Endothelial cell (in vitro differentiated cells): ENCODE measurements around the gene KRT37. TPM values are rescaled to one million over a fixed set of nuclear protein-coding genes. Genes with fewer than 3 reads are reported as not detected.

ENCODE experiments used
- DNase-seq: peaks from one replicate; pipeline ENCODE4 v3.0.0; 2021; ENCODE audit warnings: low spot score
- H3K27ac Mint-ChIP-seq: one replicate; pipeline ENCODE4 v1.8.0; 2021; ENCODE audit warnings: mixed read lengths, inconsistent platforms; ENCODE audit not compliant: unreplicated experiment
- H3K27me3 Mint-ChIP-seq: one replicate; pipeline ENCODE4 v1.8.0; 2021; ENCODE audit warnings: mild to moderate bottlenecking, moderate library complexity, mixed read lengths, inconsistent platforms; ENCODE audit not compliant: unreplicated experiment
- H3K36me3 Mint-ChIP-seq: one replicate; pipeline ENCODE4 v1.8.0; 2021; ENCODE audit warnings: mild to moderate bottlenecking, low read depth, mixed read lengths, inconsistent platforms; ENCODE audit not compliant: unreplicated experiment
- H3K4me1 Mint-ChIP-seq: one replicate; pipeline ENCODE4 v1.8.0; 2021; ENCODE audit warnings: mild to moderate bottlenecking, mixed read lengths, inconsistent platforms; ENCODE audit not compliant: unreplicated experiment
- H3K4me3 Mint-ChIP-seq: one replicate; pipeline ENCODE4 v1.8.0; 2021; ENCODE audit warnings: mild to moderate bottlenecking, mixed read lengths, inconsistent platforms; ENCODE audit not compliant: unreplicated experiment
- H3K9me3 Mint-ChIP-seq: one replicate; pipeline ENCODE4 v1.8.0; 2021; ENCODE audit warnings: mixed read lengths, inconsistent platforms; ENCODE audit not compliant: unreplicated experiment
- CTCF ChIP-seq: fragments of 200-600 bp; sonication (generic); IDR thresholded peaks from one replicate; pipeline ENCODE4 v1.5.0; 2021; ENCODE audit warnings: antibody characterized with exemption; ENCODE audit not compliant: unreplicated experiment
- total RNA-seq: library from RNA; stranded (reverse); fragmentation: NEBNext Ultra II Directional; extraction: Animal tissue kit (Norgen Biotek cat#: 25700); gene quantifications from one replicate; pipeline ENCODE4 v1.2.1, GENCODE V29; 2021; ENCODE audit not compliant: unreplicated experiment

Gene KRT37
- total RNA-seq, 1 donor from 2014 or later: not detected

DNA sequence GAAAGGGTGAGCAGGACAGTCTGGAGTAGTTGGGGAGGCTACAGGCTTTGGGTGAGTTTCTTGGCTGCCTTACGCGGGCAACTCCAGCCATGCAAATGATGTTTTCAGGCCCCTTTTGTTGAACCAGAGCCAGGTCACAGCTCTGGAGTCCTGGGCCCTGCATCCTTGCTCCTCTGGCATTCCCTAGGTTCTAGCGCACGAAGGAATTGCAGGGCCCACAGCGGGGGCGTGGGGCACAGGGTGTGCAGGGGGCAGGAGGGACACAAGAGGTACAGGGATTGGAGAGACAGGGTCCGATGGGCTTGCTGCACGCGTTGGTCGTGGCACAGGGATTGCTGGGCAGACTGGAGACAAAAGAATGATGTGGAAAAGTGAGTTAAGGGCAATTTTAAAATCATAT is 30.6 kb downstream of the KRT37 start:
- H3K36me3 Mint-ChIP-seq: no peaks in the 10 kb centered on the region

GRCh38 chr17:41393294-41393693 is 31.1 kb downstream of the KRT37 start:
- no peak overlapping the region for H3K27ac Mint-ChIP-seq
- no peaks in the 10 kb centered on the region for H3K9me3 Mint-ChIP-seq
- peaks cover 2% of the 10 kb centered on the region for H3K27me3 Mint-ChIP-seq
- no peak for DNase-seq
- no peak overlapping the region for H3K4me3 Mint-ChIP-seq
- no peaks in the 10 kb centered on the region for H3K4me1 Mint-ChIP-seq
- no peak for TF ChIP-seq CTCF
- H3K36me3 Mint-ChIP-seq: no peaks in the 10 kb centered on the region

More for the DNA sequence above, 30.6 kb downstream of the KRT37 start:
- no peak for DNase-seq
- H3K27ac Mint-ChIP-seq: no peak overlapping the region
- no peaks in the 10 kb centered on the region for H3K9me3 Mint-ChIP-seq
- H3K27me3 Mint-ChIP-seq: peaks cover 2% of the 10 kb centered on the region
- no peaks in the 10 kb centered on the region for H3K4me1 Mint-ChIP-seq
- TF ChIP-seq CTCF: no peak
- H3K4me3 Mint-ChIP-seq: no peak overlapping the region

GRCh38 chr17:41392278-41392677 is 32.1 kb downstream of the KRT37 start:
- no peak for TF ChIP-seq CTCF
- H3K27ac Mint-ChIP-seq: no peak overlapping the region
- H3K36me3 Mint-ChIP-seq: no peaks in the 10 kb centered on the region
- H3K4me1 Mint-ChIP-seq: no peaks in the 10 kb centered on the region
- DNase-seq: no peak
- no peak overlapping the region for H3K4me3 Mint-ChIP-seq
- H3K9me3 Mint-ChIP-seq: no peaks in the 10 kb centered on the region
- peaks cover 2% of the 10 kb centered on the region for H3K27me3 Mint-ChIP-seq

- no peaks in the 10 kb centered on the region for H3K4me1 Mint-ChIP-seq
- peaks cover 2% of the 10 kb centered on the region for H3K27me3 Mint-ChIP-seq
- H3K9me3 Mint-ChIP-seq: no peaks in the 10 kb centered on the region
- H3K4me3 Mint-ChIP-seq: no peak overlapping the region
- H3K27ac Mint-ChIP-seq: no peak overlapping the region
- no peak for TF ChIP-seq CTCF
- no peaks in the 10 kb centered on the region for H3K36me3 Mint-ChIP-seq
- DNase-seq: no peak
Observed at GRCh38 chr17:41391535-41391934, 32.9 kb downstream of the KRT37 start.

- H3K9me3 Mint-ChIP-seq: no peaks in the 10 kb centered on the region
- no peak for TF ChIP-seq CTCF
- no peaks in the 10 kb centered on the region for H3K36me3 Mint-ChIP-seq
Observed at GRCh38 chr17:41390411-41390938, 33.9 kb downstream of the KRT37 start.

More at GRCh38 chr17:41390411-41390938, 33.9 kb downstream of the KRT37 start:
- H3K27me3 Mint-ChIP-seq: peaks cover 2% of the 10 kb centered on the region
- no peak for DNase-seq
- no peaks in the 10 kb centered on the region for H3K4me1 Mint-ChIP-seq
- no peak overlapping the region for H3K27ac Mint-ChIP-seq
- no peak overlapping the region for H3K4me3 Mint-ChIP-seq
